ENCODE data around the gene MINK1. TPM values are rescaled to one million over a fixed set of nuclear protein-coding genes. Genes with fewer than 3 reads are reported as not detected.

MINK1 gene
- total RNA-seq, 1 experiment from 2014 or later = 18.7 TPM

DNA sequence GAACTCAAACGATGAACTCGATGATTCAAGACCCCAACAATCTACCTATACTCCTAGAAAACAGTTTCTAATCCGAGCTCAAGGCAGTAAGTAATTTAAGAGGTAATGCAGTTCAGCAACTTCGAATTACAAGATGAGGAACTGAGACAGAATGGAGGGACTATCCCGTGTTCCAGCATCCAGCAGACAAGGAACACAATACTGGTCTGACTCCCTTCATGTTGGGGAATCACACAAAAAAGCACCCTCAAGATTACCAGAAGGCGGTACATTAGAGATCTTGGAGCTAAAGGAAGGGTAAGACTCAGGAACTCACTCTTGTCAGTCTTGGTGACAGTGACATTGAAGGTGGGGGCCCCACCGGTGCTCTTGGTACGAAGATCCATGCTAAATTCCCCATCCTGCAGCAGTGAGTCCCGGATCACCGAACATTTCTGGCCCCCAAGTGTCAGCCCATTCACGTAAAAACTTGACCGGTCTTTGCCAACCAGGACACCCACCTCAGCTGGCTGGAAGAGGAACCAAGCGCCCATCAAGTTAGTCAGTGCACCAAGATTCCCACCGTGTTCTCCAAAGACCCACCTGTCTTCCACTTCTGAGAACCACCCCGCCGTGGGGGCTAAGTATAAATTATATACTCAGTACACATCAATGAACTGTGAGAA lies 113.3 kb downstream of the MINK1 start:
- DNase-seq (ENCODE audit: low read depth, low spot score) = no peak
- in situ Hi-C loops (cut with HindIII; ENCODE audit: low pct_unique_long_range_greater_than_20kb, low sequenced_read_pairs) = no loop called here

GRCh38 chr17:4947010-4947410 lies 113.9 kb downstream of the MINK1 start:
- no peak for DNase-seq (ENCODE audit: low read depth, low spot score)
- in situ Hi-C loops (cut with HindIII; ENCODE audit: low pct_unique_long_range_greater_than_20kb, low sequenced_read_pairs) = no loop called here

Other genes starting within 250 kb of the MINK1 start
- 0.32 TPM in 1 of 2 replicates, not detected in the other for gene SMTNL2, start 248.8 kb upstream of the MINK1 start, total RNA-seq (2014; rRNA removed; shearing (Covaris generic))
- gene ALOX15, start 191.7 kb upstream of the MINK1 start, total RNA-seq (2014; rRNA removed; shearing (Covaris generic)) = not detected in 2 replicates
- gene PELP1, start 129.2 kb upstream of the MINK1 start, total RNA-seq (2014; rRNA removed; shearing (Covaris generic)) = 18.1 and 23.4 TPM in 2 replicates
- gene ARRB2, start 122.7 kb upstream of the MINK1 start, total RNA-seq (2014; rRNA removed; shearing (Covaris generic)) = 13.6 and 17.2 TPM in 2 replicates
- 26.3 and 32.0 TPM in 2 replicates for gene MED11, start 101.9 kb upstream of the MINK1 start, total RNA-seq (2014; rRNA removed; shearing (Covaris generic))
- 0.11 TPM in 1 of 2 replicates, not detected in the other for gene ZMYND15, start 93.5 kb upstream of the MINK1 start, total RNA-seq (2014; rRNA removed; shearing (Covaris generic))
- gene CXCL16, start 93.4 kb upstream of the MINK1 start, total RNA-seq (2014; rRNA removed; shearing (Covaris generic)) = 10.0 and 10.7 TPM in 2 replicates
- gene TM4SF5, start 61.5 kb upstream of the MINK1 start, total RNA-seq (2014; rRNA removed; shearing (Covaris generic)) = not detected in 2 replicates
- gene VMO1, start 47.0 kb upstream of the MINK1 start, total RNA-seq (2014; rRNA removed; shearing (Covaris generic)) = not detected in 2 replicates
- not detected in 2 replicates for gene GLTPD2, start 44.4 kb upstream of the MINK1 start, total RNA-seq (2014; rRNA removed; shearing (Covaris generic))
- 171 and 190 TPM in 2 replicates for gene PSMB6, start 37.2 kb upstream of the MINK1 start, total RNA-seq (2014; rRNA removed; shearing (Covaris generic))
- 10.2 and 10.5 TPM in 2 replicates for gene PLD2, start 26.2 kb upstream of the MINK1 start, total RNA-seq (2014; rRNA removed; shearing (Covaris generic))
- gene C17orf107, start 66.2 kb downstream of the MINK1 start, total RNA-seq (2014; rRNA removed; shearing (Covaris generic)) = not detected in 2 replicates
- 0.11 TPM in 1 of 2 replicates, not detected in the other for gene CHRNE, start 69.8 kb downstream of the MINK1 start, total RNA-seq (2014; rRNA removed; shearing (Covaris generic))
- not detected in 2 replicates for gene GP1BA, start 98.9 kb downstream of the MINK1 start, total RNA-seq (2014; rRNA removed; shearing (Covaris generic))
- 115 and 129 TPM in 2 replicates for gene SLC25A11, start 106.7 kb downstream of the MINK1 start, total RNA-seq (2014; rRNA removed; shearing (Covaris generic))
- 30.6 and 38.3 TPM in 2 replicates for gene RNF167, start 106.9 kb downstream of the MINK1 start, total RNA-seq (2014; rRNA removed; shearing (Covaris generic))
- 714 and 787 TPM in 2 replicates for gene PFN1, start 115.2 kb downstream of the MINK1 start, total RNA-seq (2014; rRNA removed; shearing (Covaris generic))
- 3.6 and 4.3 TPM in 2 replicates for gene ENO3, start 117.8 kb downstream of the MINK1 start, total RNA-seq (2014; rRNA removed; shearing (Covaris generic))
- 41.6 and 55.3 TPM in 2 replicates for gene SPAG7, start 134.5 kb downstream of the MINK1 start, total RNA-seq (2014; rRNA removed; shearing (Covaris generic))
- gene CAMTA2, start 154.3 kb downstream of the MINK1 start, total RNA-seq (2014; rRNA removed; shearing (Covaris generic)) = 4.4 and 5.6 TPM in 2 replicates
- 0.16 and 0.24 TPM in 2 replicates for gene INCA1, start 164.2 kb downstream of the MINK1 start, total RNA-seq (2014; rRNA removed; shearing (Covaris generic))
- gene KIF1C, start 164.6 kb downstream of the MINK1 start, total RNA-seq (2014; rRNA removed; shearing (Covaris generic)) = 48.2 and 54.7 TPM in 2 replicates
- not detected in 2 replicates for gene SLC52A1, start 202.1 kb downstream of the MINK1 start, total RNA-seq (2014; rRNA removed; shearing (Covaris generic))
- 0.19 TPM in 1 of 2 replicates, not detected in the other for gene ZFP3, start 245.1 kb downstream of the MINK1 start, total RNA-seq (2014; rRNA removed; shearing (Covaris generic))